Ramos (cell line): ENCODE data around the gene RNF43.
"Not testable (repeated sequence)": the region's sequence is repeated elsewhere in the genome, so short reads cannot be mapped to it uniquely, and the experiment has no call there.

Experiments
- in situ Hi-C: fragments of 300-500 bp; cut with MboI; formaldehyde crosslinking; loops from one replicate; pipeline ENCODE4 v1.14.3; 2022; ENCODE audit warnings: low sequenced_read_pairs; ENCODE audit not compliant: unreplicated experiment

RNF43 gene

GRCh38 chr17:58410714-58411407 lies 6.5 kb downstream of the RNF43 start:
- in situ Hi-C loops, result no loop called here

- in situ Hi-C loops, result no loop called here
These were observed 7.9 kb downstream of the RNF43 start for GRCh38 chr17:58409432-58409831.

- in situ Hi-C loops, result no loop called here
These were observed 14.0 kb downstream of the RNF43 start for GRCh38 chr17:58403311-58403710.

GRCh38 chr17:58402679-58403078 lies 14.7 kb downstream of the RNF43 start:
- in situ Hi-C loops, result no loop called here

GRCh38 chr17:58402047-58402446 lies 15.3 kb downstream of the RNF43 start:
- in situ Hi-C loops, result no loop called here

GRCh38 chr17:58401287-58401686 lies 16.0 kb downstream of the RNF43 start:
- in situ Hi-C loops, result no loop called here

- in situ Hi-C loops, result no loop called here
These were observed 16.5 kb downstream of the RNF43 start for GRCh38 chr17:58400826-58401225.

- in situ Hi-C loops, result no loop called here
These were observed 17.4 kb downstream of the RNF43 start for GRCh38 chr17:58399974-58400373.

GRCh38 chr17:58398574-58399266 lies 18.6 kb downstream of the RNF43 start:
- in situ Hi-C loops, result no loop called here

- in situ Hi-C loops, result not testable (repeated sequence)
These were observed 19.9 kb downstream of the RNF43 start for GRCh38 chr17:58397421-58397820.

GRCh38 chr17:58396173-58396572 lies 21.2 kb downstream of the RNF43 start:
- in situ Hi-C loops, result no loop called here

GRCh38 chr17:58394534-58395223 lies 22.7 kb downstream of the RNF43 start:
- in situ Hi-C loops, result no loop called here

GRCh38 chr17:58391302-58391984 lies 25.9 kb downstream of the RNF43 start:
- in situ Hi-C loops, result no loop called here

- in situ Hi-C loops, result no loop called here
These were observed 26.4 kb downstream of the RNF43 start for GRCh38 chr17:58390884-58391283.

GRCh38 chr17:58388302-58389190 lies 28.8 kb downstream of the RNF43 start:
- in situ Hi-C loops, result no loop called here

GRCh38 chr17:58387834-58388233 lies 29.5 kb downstream of the RNF43 start:
- in situ Hi-C loops, result no loop called here

GRCh38 chr17:58386708-58387107 lies 30.6 kb downstream of the RNF43 start:
- in situ Hi-C loops, result no loop called here

- in situ Hi-C loops, result no loop called here
These were observed 31.9 kb downstream of the RNF43 start for GRCh38 chr17:58385359-58385899.

- in situ Hi-C loops, result no loop called here
These were observed 32.4 kb downstream of the RNF43 start for GRCh38 chr17:58384897-58385296.
